Testis (tissue), 3 donors: ENCODE data around the gene AGPAT1. TPM values are rescaled to one million over a fixed set of nuclear protein-coding genes. Genes with fewer than 3 reads are reported as not detected.

Experiments used
- DNase-seq: peaks from one replicate; pipeline ENCODE4 v3.0.0-alpha.2; 2019
- H3K27ac ChIP-seq, 2 donors: fragments of 200-600 bp; sonication (generic); one replicate each; pipeline ENCODE4 v1.5.1; 2019
- H3K27me3 ChIP-seq: fragments of 200-600 bp; sonication (generic); one replicate; pipeline ENCODE4 v1.5.1; 2019
- H3K36me3 ChIP-seq: fragments of 200-600 bp; sonication (generic); one replicate; pipeline ENCODE4 v1.5.1; 2017; ENCODE audit warnings: low read depth; ENCODE audit errors: missing control alignments
- H3K4me1 ChIP-seq: fragments of 200-600 bp; sonication (generic); one replicate; pipeline ENCODE4 v1.5.1; 2019
- H3K4me3 ChIP-seq, 2 donors: fragments of 200-600 bp; sonication (generic); one replicate each; pipeline ENCODE4 v1.5.1; 2017 to 2019
- H3K9me3 ChIP-seq: fragments of 200-600 bp; sonication (generic); one replicate; pipeline ENCODE4 v1.5.1; 2017
- CTCF ChIP-seq, 3 experiments: fragments of 450-650 bp in 2 of 3; fragments of 200-600 bp in 1 of 3; sonication (generic) in 1 of 3; IDR thresholded peaks; one replicate each; pipeline ENCODE4 v1.5.1; 2016 to 2019; ENCODE audit warnings: antibody characterized with exemption in 3 of 3, mild to moderate bottlenecking in 2 of 3, moderate library complexity in 1 of 3
- POLR2A ChIP-seq: fragments of 450-650 bp; IDR thresholded peaks from one replicate; pipeline ENCODE4 v1.6.1; 2017; ENCODE audit warnings: antibody characterized with exemption, mild to moderate bottlenecking, moderate library complexity
- WGBS, 2 donors: methylation state at CpG; one replicate each; pipeline ENCODE4 v1.1.5; 2018; 5-methylcytosine and 5-hydroxymethylcytosine counted together
- intact Hi-C: fragments of 100-400 bp; cut with DNase I; formaldehyde crosslinking; loops from one replicate; pipeline ENCODE4 v1.15.1; 2023; ENCODE audit warnings: low total_unique reads
- polyA plus RNA-seq: library from polyadenylated mRNA; stranded (reverse); fragments of 350-450 nt; fragmentation: Illumina TruSeq; extraction: RNeasy Lipid Tissue Mini Kit (QIAGEN cat#74804); gene quantifications from one replicate; pipeline ENCODE4 v1.2.3, GENCODE V29; 2014; ENCODE audit warnings: low read depth, low replicate concordance; ENCODE audit not compliant: insufficient read depth
- total RNA-seq, 2 donors: library from RNA; depleted of rRNA; stranded (reverse); fragments of >200 nt; gene quantifications; one replicate each; pipeline ENCODE4 v1.2.3, GENCODE V29; 2016

AGPAT1 gene
- total and polyA plus RNA-seq, 3 donors from 2014 or later = 107 to 158 (median 115) TPM

- no peak for TF ChIP-seq POLR2A
- no peak for TF ChIP-seq CTCF (IDR thresholded peaks at IDR 0.05)
- Histone ChIP-seq H3K4me3 (no peak overlapping the region), H3K27me3 (no peaks in the 10 kb centered on the region), H3K4me1 (no peaks in the 10 kb centered on the region), H3K27ac (no peak overlapping the region), H3K36me3 (no peaks in the 10 kb centered on the region), H3K9me3 (no peaks in the 10 kb centered on the region)
- intact Hi-C loops = no loop called here
- no peak for DNase-seq
- 78 to 96% methylated on average over 1 of the region's 1 CpG for WGBS, 2 donors
These were observed 33.1 kb upstream of the AGPAT1 start for GRCh38 chr6:32208996-32209395.

GRCh38 chr6:32204268-32204715 is 28.4 kb upstream of the AGPAT1 start:
- intact Hi-C loops = no loop called here
- H3K4me3 ChIP-seq = no peak overlapping the region
- H3K36me3 ChIP-seq = no peaks in the 10 kb centered on the region
- H3K4me1 ChIP-seq = no peaks in the 10 kb centered on the region
- no peak for DNase-seq
- no peaks in the 10 kb centered on the region for H3K27me3 ChIP-seq
- H3K27ac ChIP-seq = no peak overlapping the region
- H3K9me3 ChIP-seq = no peaks in the 10 kb centered on the region
- TF ChIP-seq CTCF (IDR thresholded peaks at IDR 0.05) (no peak), POLR2A (no peak)
- WGBS, 2 donors = 80 to 94% methylated on average over 2 to 3 of the region's 3 CpGs

- Histone ChIP-seq H3K27me3 (no peaks in the 10 kb centered on the region), H3K9me3 (no peaks in the 10 kb centered on the region), H3K36me3 (no peaks in the 10 kb centered on the region), H3K27ac (no peak overlapping the region), H3K4me3 (no peak overlapping the region), H3K4me1 (no peaks in the 10 kb centered on the region)
- WGBS, 2 donors = 77 to 90% methylated on average over 2 to 9 of the region's 9 CpGs
- no peak for TF ChIP-seq CTCF (IDR thresholded peaks at IDR 0.05)
- TF ChIP-seq POLR2A = no peak
- no peak for DNase-seq
- intact Hi-C loops = no loop called here
These were observed 27.8 kb upstream of the AGPAT1 start for GRCh38 chr6:32203426-32204267.

- TF ChIP-seq CTCF (IDR thresholded peaks at IDR 0.05) = no peak
- no peak for TF ChIP-seq POLR2A
- H3K27me3 ChIP-seq = no peaks in the 10 kb centered on the region
- peaks cover 4% of the 10 kb centered on the region for H3K4me1 ChIP-seq
- WGBS, 2 donors = 86 to 87% methylated on average over 9 of the region's 9 CpGs
- H3K9me3 ChIP-seq = no peaks in the 10 kb centered on the region
- no peak for DNase-seq
- no peaks in the 10 kb centered on the region for H3K36me3 ChIP-seq
- H3K4me3 ChIP-seq = no peak overlapping the region
- no peak overlapping the region for H3K27ac ChIP-seq
- intact Hi-C loops = no loop called here
These were observed 26.3 kb upstream of the AGPAT1 start for GRCh38 chr6:32202186-32202585.
